GM19351 (cell line): ENCODE measurements around the gene MBP.
"Not testable (repeated sequence)": the region's sequence is repeated elsewhere in the genome, so short reads cannot be mapped to it uniquely, and the experiment has no call there.

Experiments used
- ATAC-seq: cut with Tn5 transposase; IDR thresholded peaks from one replicate; pipeline ENCODE4 v1.9.1; 2021; ENCODE audit warnings: mild to moderate bottlenecking, moderate library complexity; ENCODE audit not compliant: unreplicated experiment

Gene MBP

DNA sequence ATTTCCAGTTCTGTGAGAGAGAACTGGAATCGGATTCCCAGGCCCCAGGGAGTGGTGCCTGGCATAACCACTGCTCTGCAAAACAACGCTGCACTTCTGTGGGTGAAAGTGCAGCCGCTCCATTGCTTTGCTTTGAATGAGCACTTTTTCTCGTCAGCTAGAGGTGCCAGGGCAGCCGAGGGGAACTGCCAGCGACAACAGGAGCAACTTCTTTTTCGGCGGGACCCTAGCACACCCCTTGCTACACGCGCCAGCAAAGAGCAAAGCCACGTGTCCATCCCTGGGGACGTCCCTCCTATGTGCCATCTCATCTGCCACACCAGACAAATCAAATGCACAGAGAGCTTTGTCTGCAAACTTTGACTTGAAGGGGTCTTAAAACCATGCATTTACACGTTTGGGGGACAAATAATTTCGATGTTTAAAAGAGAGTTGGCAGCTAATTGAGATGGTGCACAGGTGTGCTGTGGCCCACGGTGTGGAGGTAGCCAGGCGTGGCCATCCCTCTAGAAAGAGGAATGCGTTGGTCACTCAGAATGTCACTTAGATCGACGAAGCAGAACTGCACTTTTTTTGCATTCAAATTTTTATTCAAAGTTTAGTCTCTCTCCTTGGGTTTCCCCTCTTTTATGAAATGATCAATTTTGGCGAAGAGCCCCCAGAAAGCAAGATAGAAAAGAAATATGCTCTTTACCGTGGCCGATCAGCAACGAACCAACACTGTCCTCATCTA lies 151.8 kb downstream of the MBP start:
- peak; percentile 34 for ATAC-seq

DNA sequence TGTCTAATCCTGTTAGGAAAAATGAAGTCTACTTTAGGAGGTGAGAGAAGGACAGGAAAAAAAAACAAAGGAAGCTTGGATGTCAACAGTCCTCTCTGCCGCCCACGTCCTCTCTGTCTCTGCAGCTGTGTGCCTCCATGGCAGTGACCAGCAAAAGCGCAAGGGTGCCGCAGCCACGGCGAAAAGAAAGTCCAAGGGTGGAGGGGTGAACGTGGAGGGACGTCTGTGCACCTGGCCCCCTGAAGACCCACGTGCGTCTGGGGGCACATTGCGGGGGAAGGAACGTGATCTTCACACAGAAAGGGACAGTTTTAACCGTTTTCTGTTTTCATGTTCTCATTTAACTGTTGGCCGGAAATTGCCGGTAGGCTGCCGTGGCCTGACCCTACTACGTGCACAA lies 152.7 kb downstream of the MBP start:
- ATAC-seq: no peak

DNA sequence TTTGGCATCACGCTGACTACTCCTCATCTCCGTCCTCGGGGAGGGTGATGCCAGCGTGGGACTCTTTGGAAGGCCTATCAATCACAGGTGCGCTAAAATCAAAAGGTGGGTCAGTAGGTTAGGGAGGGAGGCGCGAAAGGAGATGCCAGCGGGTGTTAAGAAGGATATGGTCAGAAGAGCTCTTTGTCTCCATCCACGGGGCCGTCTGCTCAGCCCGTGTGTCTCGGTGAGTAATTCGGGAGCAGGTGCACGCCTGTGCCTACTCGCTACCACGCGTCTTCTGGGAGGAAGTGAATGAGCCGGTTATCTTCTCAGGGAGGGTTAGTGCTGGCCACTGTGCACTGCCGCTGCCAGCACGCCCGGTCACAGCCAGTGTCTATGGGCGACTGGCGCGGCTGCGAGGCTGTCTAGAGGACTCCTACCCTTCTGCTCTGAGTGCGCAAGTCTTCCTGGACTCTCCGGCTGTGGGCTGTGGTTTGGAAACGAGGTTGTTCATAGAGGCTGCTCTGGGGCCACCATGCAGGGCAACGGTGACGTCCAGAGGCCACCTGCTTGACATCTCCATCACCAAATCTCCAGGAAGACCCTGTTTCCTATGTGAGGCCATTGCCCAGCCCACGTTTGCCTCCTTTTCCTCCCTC lies 153.4 kb downstream of the MBP start:
- no peak for ATAC-seq

DNA sequence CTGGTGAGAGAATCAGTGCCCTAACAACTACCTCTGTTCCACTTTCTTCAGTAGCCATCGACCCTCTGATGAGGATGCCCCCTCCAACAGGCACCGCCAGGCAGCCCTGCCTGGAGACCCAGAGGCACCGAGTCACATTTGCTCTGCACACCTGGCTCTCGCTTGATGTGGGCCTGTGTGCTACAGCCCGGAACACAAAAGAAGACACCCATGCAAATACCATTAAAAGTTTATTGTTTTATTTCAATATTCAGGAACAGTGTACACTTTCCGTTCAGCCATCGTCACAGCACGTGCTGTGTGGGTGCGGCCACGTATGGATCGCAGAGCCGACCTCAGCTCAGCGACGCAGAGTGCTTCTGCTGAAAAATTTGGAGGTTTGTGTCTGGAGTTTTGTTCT lies 154.0 kb downstream of the MBP start:
- ATAC-seq: no peak

DNA sequence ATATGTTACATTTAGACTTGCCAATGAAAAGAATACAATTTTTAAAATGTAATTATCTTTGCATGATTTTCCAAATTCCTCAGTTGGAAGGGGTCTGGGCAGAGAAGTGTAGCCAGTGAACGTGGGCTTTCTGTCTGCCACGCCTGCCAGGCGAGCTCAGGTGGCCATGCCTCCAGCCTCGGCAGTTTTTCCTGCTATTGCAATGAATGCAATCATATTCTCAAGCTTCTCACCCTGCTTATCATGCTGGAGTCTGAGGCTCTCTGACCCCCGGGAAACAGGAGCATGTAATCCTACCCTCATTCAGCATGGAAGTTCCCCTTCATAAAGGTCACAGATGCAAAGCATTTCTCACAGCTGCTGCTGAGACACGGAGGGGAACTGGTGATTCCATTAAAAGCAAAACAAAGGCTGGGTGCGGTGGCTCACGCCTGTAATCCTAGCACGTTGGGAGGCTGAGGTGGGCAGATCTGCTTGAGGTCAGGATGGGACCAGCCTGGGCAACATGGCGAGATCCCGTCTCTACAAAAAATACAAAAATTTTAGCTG lies 154.8 kb downstream of the MBP start:
- no peak for ATAC-seq

DNA sequence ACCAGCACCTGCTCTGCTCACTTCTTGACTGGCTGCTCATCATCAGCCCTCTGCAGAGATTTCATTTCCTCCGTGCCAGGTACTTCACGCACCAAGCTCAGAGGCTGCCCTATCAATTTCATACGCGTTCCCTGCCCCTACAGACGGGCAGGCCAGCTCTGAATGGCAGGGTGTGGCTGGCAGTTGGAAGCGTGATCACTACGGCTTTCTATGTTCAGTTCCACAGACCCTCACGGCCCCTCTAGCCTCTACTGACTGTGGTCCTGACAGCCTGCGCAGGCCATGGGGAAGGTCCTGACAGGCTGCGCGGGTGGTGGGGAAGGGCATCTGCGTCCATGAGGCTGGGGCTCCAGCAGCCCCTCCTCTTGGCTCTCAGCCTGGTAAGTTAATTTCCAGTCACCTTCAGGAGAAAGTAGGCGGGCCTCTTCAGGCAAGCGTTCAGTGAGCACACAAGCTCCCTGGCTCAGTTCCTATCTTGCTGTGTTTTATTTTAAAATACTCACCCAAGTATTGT lies 155.4 kb downstream of the MBP start:
- ATAC-seq: no peak

DNA sequence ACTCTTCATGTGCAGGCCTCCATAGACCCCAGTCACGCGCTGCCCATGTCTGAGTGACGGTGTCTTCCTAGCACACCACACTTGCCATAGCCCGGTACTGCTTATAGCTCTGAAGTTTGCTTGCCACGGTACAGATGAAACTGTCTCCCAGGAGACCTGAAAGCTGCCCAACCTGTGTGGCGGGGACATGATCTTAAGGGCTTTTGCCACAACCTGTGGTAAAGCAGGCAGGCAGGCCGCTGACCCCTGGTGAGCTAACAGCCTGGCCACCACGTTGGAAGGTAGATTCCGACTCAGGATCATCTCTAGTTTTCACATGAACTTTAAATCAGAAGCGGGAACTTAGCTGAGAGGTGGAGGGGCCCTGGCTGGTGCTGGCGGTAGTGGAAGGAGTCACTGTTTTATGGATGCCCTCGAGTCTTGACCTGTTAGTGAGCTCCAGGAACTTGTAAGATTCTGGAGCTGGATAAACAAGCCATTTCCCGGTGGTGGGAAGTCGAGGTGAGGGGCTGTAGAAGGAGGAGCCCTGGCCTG lies 156.9 kb downstream of the MBP start:
- no peak for ATAC-seq

DNA sequence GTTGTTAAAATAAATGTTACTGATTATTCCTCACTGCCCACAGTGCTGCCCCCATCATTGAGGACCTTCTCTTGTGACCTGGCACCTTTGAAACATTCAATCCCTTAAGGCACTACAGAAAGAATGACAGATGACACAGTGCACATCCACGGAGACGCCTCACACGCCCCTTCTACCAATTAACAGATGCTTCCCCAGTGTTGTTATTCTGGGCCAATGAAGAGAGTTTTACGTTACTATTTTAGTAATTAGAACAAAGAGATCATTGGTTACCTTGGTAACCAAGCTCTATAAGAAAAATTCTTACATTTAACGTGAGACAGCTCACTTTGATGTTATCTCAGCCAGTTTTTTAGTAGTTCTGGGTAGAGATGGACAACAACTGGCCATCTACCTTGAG lies 158.2 kb downstream of the MBP start:
- ATAC-seq: no peak

DNA sequence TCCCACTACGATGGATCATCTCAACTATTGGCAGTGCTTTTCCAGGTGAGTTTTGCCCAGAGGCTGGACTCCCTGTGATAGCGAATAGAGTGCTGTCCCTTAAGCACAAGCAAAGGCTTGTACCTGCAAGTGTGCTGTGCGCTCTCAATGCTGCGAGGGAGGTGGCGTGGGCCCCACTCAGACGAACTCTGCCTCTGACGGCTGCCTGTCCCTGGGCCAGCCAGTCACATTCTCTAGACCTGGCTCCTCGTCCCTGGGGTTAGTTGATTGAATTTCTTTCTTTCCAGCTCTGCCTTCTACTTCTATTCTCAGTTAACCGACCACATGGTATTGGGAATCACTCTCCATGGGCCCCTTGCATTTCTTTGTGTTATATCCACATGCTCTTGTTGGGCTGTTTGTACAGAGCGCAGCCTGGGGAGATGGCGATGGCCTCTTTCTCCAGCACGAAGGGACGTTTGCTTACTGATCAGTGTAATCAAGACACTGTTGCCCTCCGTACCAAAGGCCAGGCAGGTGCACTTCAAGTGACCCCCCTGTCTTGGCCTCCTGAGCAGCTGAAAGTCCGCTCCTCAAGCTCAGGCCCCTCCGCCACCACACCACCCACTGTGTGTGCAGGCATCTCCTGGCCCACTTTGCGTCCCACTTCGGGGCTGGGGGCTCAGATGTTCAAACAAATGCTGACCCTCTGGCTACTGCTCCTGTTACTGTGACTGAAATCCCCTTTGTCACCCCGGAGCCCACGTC lies 158.9 kb downstream of the MBP start:
- no peak for ATAC-seq

DNA sequence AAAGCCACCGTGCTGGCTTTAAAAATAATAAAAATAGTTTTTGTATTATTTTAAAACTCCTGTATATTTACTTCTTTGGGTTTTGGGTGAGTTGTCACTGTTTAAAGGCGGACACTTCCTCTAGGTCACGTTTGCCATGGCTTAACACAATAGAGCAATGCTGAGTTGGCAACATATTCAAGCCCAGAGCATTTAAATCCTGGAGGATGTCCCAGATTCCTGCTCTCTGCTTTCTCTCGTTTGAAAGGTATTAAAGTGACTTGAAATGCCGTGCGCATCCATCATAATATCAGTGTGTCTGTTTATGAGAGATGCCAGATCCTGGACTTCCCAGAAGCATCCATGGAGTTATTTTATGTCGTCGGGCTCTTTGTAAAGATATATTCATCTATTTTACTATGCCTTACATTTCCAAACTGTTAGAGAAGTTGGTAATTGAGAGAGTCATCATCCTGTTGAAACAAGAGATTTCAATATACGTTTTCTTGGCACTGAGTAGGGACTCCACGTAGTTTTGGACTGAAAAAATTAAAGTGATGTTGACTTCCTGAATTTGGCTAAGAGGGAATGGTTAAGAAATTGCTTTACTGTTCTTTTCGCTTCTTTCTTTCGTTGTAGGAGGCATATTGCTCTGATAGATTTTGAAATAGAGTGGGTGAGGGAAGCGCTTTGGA lies 159.6 kb downstream of the MBP start:
- no peak for ATAC-seq

DNA sequence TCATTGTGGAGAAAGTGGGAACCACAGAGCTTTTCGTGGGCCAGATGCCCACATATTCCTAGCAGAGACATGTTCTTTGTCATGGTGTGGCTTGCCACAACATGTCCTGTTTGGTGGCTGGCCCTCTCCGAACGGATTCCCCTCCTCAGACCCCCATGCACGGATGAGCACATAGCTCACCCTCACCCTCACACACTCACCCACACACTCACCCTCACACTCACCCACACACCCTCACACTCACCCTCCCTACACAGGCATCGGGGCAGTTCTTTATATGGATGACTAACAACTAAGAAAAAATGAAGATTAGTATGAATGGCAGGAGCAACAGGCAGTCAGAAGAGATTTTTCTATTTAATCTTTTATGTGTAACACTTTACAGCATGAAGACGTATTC lies 160.3 kb downstream of the MBP start:
- ATAC-seq: no peak

DNA sequence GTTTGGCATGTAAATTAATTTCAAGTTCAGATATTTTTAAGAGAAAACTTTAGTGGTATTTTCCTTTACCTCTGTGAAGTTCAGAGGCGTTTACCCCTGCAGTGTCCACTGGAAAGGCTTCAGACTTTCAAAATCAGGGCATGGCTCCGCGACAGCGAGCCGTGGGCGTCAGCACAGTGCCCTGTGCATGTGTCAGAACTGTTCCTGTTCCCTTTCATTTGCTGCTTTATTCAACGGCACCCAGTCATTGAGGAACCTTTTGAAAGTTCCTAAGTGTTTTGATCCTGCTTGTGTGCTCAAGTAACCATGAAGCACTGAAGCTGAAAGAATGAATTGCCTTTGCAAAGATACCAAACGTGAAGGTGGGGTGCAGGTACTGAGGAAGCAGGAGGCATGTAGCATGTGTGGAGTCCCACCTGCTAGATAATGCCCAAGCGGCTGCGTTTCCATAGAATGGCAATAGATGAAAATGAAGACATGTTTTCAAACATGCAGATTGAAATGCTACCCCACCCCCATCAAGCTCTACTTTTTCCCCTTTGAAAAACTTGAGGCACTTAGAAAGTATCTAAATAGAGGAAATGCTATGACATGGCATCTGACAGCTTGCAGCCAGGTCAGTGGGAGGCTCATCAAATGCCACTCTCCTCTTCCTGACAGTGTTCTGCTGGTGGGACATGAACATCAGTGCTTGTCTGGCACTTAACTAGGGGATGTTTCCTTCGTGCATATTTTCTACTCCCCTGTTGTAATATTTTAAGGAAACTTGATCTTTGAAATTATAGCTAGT lies 161.6 kb downstream of the MBP start:
- no peak for ATAC-seq

DNA sequence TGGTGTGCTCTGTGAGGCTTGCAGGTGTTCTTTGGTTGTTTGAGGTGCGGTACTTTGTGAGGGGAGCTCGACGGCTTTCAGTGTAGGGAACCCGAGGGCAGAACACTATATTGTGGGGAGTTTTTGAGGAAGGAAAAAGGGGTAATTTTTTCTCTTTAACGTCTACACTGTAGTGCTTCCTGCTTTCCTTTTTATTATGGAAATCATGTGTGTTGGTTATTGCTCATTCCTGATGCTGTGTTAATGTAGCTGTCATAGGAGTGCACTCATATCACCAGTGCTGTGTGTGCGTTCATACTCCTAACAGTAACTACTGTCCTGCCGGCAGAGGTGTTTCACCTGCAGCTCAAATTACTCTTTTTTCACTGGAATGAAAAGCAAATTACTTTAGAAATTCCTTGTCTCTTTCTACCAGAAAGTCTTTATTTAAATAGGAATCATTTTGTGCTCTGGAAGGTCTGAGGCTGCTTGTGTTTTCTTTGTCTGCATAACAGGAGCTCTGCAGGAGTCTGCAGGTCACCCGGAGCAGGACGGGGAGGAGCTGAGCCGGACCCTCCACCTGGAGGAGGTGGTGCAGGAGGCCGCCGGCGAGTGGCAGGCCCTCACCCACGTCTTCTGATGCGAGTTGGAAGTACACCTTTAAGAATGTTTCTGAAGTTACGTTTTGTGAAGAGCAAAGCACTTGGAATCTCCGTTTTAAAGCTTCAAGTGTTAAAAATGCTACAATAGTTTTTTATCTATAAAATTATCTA lies 164.7 kb downstream of the MBP start:
- ATAC-seq: no peak

DNA sequence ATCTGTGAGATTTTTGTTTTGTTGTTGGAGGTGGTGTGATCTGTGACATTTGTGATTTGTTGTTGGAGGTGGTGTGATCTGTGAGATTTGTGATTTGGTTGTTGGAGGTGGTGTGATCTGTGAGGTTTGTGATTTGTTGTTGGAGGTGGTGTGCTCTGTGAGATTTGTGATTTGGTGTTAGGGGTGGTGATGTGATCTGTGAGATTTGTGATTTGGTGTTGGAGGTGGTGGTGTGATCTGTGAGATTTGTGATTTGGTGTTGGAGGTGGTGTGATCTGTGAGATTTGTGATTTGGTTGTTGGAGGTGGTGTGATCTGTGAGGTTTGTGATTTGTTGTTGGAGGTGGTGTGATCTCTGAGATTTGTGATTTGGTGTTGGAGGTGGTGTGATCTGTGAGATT lies 165.3 kb downstream of the MBP start:
- ATAC-seq: not testable (repeated sequence)

DNA sequence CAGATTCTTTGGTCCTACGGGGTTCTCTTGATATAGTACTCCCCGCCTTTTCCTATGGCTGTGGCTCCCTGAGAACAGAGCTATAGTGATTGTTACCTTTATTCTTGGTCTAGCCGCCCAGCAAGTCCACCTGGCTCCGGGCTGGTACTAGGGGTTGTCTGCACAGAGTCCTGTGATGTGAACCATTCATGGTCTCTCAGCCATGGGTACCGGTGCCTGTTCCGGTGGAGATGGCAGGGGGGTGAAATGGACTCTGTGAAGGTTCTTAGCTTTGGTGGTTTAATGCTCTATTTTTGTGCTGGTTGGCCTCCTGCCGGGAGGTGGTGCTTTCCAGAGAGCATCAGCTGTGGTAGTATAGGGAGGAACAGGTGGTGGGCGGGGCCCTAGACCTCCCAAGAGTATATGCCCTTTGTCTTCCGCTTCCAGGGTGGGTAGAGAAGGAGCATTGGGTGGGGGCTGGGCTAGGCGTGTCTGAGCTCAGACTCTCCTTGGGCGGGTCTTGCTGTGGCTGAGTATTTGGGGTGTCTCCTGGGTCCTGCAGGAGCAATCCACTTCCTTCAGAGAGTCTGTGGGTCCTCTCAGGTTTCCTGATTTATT lies 166.9 kb downstream of the MBP start:
- ATAC-seq: peak; percentile 55

DNA sequence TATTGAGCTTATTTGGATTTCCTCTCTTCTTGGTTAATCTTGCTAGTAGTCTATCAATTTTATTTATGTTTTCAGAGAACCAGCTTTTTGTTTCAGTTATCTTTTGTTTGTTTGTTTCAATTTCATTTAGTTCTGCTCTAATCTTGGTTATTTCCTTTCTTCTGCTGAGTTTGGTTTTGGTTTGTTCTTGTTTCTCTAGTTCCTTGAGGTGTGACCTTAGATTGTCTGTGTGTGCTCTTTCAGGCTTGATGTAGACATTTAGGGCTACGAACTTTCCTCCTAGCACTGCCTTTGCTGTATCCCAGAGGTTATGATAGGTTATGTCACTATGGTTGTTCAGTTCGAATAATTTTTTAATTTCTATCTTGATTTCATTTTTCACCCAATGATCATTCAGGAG lies 168.6 kb downstream of the MBP start:
- no peak for ATAC-seq

DNA sequence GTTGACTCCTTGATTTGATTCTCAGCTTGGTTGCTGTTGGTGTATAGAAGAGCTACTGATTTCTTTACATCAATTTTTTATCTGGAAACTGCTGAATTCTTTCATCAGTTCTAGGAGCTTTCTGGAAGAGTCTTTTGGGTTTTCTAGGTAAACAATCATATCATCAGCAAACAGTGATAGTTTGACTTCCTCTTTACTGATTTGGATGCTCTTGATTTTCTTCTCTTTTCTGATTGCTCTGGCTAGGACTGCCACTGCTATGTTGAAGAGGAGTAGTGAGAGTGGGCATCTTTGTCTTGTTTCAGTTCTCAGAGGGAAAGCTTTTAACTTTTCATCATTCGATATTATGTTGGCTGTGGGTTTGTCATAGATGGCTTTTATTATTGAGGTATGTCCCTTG lies 169.7 kb downstream of the MBP start:
- ATAC-seq: no peak

DNA sequence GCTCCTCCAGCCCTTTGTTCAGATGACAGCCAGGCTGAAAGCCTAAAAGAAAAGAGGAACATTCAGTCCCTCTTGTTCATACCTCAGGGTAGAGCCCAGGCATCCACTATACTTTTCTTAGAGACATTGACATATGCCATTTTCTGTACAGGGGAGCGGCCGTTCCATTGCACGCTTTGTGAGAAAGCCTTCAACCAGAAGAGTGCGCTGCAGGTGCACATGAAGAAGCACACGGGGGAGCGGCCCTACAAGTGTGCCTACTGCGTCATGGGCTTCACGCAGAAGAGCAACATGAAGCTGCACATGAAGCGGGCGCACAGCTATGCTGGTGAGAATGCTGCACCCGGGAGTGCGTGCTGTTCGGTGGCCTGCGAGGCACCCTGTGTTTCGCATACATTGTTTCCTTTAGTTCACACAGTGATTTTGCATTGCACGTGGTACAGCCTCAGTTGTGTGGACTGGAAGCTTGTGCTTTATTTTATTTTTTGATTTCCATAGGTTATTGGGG lies 172.0 kb downstream of the MBP start:
- no peak for ATAC-seq

DNA sequence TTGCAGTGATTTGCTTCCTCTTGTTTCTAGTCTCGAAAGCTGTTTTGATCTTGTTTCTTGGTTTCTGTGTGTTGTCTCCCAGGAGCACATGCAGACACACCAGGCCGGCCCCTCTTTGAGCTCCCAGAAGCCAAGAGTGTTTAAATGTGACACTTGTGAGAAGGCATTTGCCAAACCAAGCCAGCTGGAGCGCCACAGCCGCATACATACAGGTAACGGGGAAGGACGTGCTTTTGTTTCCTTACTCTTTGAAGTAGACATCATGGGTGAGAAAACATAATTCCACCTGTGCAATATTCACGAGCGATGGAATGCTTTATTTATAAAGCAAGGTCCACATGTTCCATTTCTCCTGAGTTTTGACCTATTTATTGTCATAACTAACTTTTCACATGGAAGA lies 173.0 kb downstream of the MBP start:
- no peak for ATAC-seq
